Measurements from ENCODE around the gene SCARF1.

SCARF1 gene

DNA sequence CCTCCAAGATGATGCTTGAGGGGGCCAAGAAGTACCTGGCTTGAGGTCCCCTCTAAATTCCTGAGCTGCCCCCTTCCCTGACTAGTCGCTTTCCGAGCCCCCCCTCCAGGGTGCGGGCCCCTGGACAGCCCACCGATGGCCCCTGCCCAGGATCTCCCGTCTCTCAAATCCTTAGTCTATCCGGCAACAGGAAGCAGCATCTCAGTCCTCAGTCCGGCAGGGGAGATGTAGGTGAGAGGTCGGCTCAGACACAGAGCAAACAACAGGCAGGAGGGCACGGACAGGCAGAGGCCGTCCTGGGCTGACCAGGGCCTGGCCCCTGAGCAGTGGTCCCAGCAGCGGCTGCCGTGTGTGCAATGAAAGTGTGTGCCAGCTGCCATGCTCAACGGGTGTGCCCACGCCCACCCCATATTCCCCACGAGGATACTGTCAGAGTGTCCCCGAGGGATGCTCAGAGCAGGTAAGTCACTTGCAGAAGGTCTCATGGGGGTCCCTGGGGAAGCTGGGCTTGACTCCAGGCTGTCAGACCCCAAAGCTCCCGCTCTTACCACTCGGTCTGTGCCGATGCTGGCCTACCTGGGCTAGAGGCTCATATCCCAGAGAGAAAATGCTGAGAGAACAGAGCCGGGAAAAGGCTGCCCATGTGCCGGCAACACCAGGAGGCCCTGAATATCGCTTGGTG is 24.1 kb downstream of the SCARF1 start:
- peaks cover 3% of the 10 kb centered on the region for H3K36me3 ChIP-seq (ENCODE audit: control insufficient read depth, insufficient read depth, low read length)
- no peak overlapping the region for H3K27ac ChIP-seq (ENCODE audit: low read depth, low read length)
- no peak overlapping the region for H3K4me3 ChIP-seq (ENCODE audit: low read length)
- H3K4me1 ChIP-seq (ENCODE audit: control insufficient read depth, insufficient read depth, low read length) = no peaks in the 10 kb centered on the region
- H3K27me3 ChIP-seq (ENCODE audit: control insufficient read depth, insufficient read depth, low read length) = no peaks in the 10 kb centered on the region
- H3K9ac ChIP-seq (ENCODE audit: low read length) = no peak overlapping the region

DNA sequence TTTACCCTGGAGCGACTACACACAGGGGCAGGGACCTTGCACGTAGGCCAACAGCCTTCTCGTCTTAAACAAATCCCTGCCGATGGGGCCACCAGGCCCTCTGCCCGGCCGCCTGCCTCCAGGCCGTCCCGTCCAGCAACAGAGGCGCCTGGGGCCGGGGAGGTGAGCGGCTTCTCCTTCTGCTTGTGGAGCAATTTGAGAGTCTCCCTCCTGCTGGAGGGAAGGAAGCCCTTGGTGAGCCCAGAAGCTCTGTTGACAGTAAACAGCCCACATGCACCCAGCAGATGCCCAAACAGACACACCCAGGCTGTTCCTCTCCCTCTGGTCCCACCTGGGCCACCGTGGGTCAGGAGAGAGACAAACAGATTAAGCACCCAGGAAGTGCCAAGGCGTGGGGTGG is 25.0 kb downstream of the SCARF1 start:
- Histone ChIP-seq H3K4me1 (ENCODE audit: control insufficient read depth, insufficient read depth, low read length) (no peaks in the 10 kb centered on the region), H3K4me3 (ENCODE audit: low read length) (no peak overlapping the region), H3K9ac (ENCODE audit: low read length) (no peak overlapping the region), H3K27me3 (ENCODE audit: control insufficient read depth, insufficient read depth, low read length) (no peaks in the 10 kb centered on the region), H3K27ac (ENCODE audit: low read depth, low read length) (no peak overlapping the region), H3K36me3 (ENCODE audit: control insufficient read depth, insufficient read depth, low read length) (peaks cover under 1% of the 10 kb centered on the region)

DNA sequence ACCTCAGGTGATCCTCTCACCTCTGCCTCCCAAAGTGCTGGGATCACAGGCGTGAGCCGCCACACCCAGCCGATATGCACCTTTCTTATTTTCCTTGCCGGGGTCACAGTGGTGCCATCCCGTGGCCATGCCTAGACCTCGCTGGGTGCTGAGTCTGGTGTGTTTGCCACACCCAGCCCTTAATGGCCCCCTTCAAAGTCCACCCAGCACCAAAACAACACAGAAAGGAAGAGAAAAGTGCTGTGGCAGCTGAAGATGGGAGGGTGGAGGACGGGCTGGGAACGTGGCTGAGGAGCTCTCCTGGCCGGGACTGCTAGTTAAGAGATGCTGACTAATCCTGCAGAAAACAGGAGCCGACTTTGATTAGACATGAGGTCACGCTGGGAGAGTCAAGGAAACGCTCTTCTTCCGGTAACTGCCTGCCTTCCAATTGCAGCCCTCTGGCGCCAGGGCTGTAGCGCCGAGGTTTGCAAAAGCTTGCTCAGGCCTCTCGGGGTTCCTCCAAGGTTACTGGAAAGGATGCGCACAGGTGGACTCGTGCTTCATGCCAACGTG is 27.8 kb downstream of the SCARF1 start:
- H3K4me1 ChIP-seq (ENCODE audit: control insufficient read depth, insufficient read depth, low read length) = no peaks in the 10 kb centered on the region
- no peak overlapping the region for H3K27ac ChIP-seq (ENCODE audit: low read depth, low read length)
- no peak overlapping the region for H3K9ac ChIP-seq (ENCODE audit: low read length)
- no peaks in the 10 kb centered on the region for H3K27me3 ChIP-seq (ENCODE audit: control insufficient read depth, insufficient read depth, low read length)
- H3K36me3 ChIP-seq (ENCODE audit: control insufficient read depth, insufficient read depth, low read length) = peaks cover 2% of the 10 kb centered on the region
- no peak overlapping the region for H3K4me3 ChIP-seq (ENCODE audit: low read length)

DNA sequence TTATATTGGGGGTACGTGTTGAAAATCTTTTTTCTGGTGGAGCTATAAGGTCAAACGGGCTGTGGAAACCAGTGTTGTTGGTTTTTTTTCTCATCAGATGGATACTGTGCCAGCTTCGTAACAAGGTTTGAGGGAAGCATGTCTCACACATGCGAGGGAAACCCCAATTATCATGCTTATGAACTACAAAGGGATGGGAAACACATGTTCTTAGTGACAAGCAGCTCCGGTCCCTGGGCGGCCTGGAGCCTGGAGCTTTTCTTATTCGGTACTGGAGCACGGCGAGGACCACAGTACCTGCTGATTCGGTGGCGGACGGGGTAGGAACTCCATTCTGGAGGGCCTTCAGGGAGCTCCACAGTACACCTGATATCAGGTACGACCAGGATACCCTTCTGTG is 29.4 kb downstream of the SCARF1 start:
- H3K4me1 ChIP-seq (ENCODE audit: control insufficient read depth, insufficient read depth, low read length) = no peaks in the 10 kb centered on the region
- H3K4me3 ChIP-seq (ENCODE audit: low read length) = no peak overlapping the region
- H3K27ac ChIP-seq (ENCODE audit: low read depth, low read length) = no peak overlapping the region
- no peak overlapping the region for H3K9ac ChIP-seq (ENCODE audit: low read length)
- H3K27me3 ChIP-seq (ENCODE audit: control insufficient read depth, insufficient read depth, low read length) = no peaks in the 10 kb centered on the region
- H3K36me3 ChIP-seq (ENCODE audit: control insufficient read depth, insufficient read depth, low read length) = peaks cover 2% of the 10 kb centered on the region

DNA sequence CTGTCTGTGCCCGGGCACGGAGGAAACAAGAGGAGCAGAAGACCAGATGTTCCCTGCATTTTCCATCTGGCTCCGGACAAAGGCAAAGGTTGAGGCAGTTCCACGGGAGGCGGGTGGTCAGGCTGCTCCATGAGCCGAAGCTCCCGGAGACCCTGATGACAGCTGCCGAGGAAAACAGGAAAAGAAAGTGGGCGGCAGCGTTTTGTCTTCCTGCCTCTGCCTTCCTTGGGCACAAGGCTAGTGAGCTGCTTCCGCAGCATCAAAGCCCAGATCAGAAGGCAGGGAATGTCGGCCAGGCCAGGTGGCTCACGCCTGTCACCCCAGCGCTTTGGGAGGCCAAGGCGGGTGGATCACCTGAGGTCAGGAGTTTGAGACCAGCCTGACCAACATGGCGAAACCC is 33.1 kb downstream of the SCARF1 start:
- Histone ChIP-seq H3K4me1 (ENCODE audit: control insufficient read depth, insufficient read depth, low read length) (no peaks in the 10 kb centered on the region), H3K36me3 (ENCODE audit: control insufficient read depth, insufficient read depth, low read length) (peaks cover 2% of the 10 kb centered on the region), H3K27me3 (ENCODE audit: control insufficient read depth, insufficient read depth, low read length) (no peaks in the 10 kb centered on the region), H3K9ac (ENCODE audit: low read length) (no peak overlapping the region), H3K27ac (ENCODE audit: low read depth, low read length) (no peak overlapping the region), H3K4me3 (ENCODE audit: low read length) (no peak overlapping the region)

DNA sequence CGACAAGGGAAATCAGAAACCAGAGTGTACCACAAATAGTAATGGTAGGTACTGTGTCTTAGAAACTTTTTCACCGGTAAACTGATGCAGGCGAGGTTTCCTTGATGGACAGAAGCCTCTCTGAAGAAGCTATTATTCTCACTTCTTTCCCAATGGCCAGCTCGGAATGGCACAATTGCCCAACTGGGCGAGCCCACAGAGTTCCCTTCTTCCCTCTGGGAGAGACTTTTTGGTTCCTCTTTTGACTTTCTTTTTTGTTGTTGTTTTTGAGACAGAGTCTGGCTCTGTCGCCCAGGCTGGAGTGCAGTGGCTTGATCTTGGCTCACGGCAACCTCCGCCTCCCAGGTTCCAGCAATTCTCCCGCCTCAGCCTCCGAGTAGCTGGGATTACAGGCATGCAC is 33.8 kb downstream of the SCARF1 start:
- Histone ChIP-seq H3K27me3 (ENCODE audit: control insufficient read depth, insufficient read depth, low read length) (no peaks in the 10 kb centered on the region), H3K36me3 (ENCODE audit: control insufficient read depth, insufficient read depth, low read length) (peaks cover 2% of the 10 kb centered on the region), H3K4me1 (ENCODE audit: control insufficient read depth, insufficient read depth, low read length) (no peaks in the 10 kb centered on the region), H3K4me3 (ENCODE audit: low read length) (no peak overlapping the region), H3K27ac (ENCODE audit: low read depth, low read length) (no peak overlapping the region), H3K9ac (ENCODE audit: low read length) (no peak overlapping the region)

DNA sequence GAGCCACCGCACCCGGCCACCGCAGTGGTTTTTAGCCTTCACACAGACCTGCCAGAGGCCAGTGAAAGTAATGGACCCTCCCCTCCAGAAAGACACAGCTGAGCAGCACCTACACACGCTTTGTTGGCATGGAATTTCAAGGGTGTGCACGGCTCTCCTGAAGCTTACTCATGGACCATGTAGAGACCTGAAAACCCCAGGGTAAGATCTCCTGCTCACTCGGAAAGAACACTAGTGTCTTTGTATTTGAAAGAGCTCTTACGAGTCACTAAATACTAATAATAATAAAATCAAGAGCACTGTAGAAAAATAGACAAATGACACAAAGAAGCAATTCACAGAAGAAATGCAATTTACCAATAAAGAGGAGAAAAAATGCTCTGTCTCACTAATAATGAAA is 36.9 kb downstream of the SCARF1 start:
- Histone ChIP-seq H3K4me1 (ENCODE audit: control insufficient read depth, insufficient read depth, low read length) (no peaks in the 10 kb centered on the region), H3K27ac (ENCODE audit: low read depth, low read length) (no peak overlapping the region), H3K27me3 (ENCODE audit: control insufficient read depth, insufficient read depth, low read length) (no peaks in the 10 kb centered on the region), H3K4me3 (ENCODE audit: low read length) (no peak overlapping the region), H3K9ac (ENCODE audit: low read length) (no peak overlapping the region), H3K36me3 (ENCODE audit: control insufficient read depth, insufficient read depth, low read length) (no peaks in the 10 kb centered on the region)

DNA sequence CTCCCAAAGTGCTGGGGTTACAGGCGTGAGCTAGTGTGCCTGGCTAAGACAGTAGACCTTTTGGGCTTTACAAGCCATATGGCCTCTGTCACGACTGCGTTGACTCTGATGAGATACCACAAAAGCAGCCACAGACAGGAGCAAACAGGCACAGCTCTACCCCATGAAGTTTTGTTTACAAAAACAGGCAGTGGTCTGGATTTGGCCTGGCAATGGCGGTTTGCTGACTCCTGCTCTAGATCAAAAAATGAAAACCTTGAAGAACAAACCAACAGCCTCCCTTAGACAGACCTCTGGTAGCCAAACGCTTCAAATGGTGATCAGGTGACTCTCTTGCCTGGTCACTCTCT is 37.6 kb downstream of the SCARF1 start:
- H3K27ac ChIP-seq (ENCODE audit: low read depth, low read length) = peak overlapping the region; percentile 2
- H3K9ac ChIP-seq (ENCODE audit: low read length) = no peak overlapping the region
- no peaks in the 10 kb centered on the region for H3K27me3 ChIP-seq (ENCODE audit: control insufficient read depth, insufficient read depth, low read length)
- H3K4me3 ChIP-seq (ENCODE audit: low read length) = no peak overlapping the region
- H3K4me1 ChIP-seq (ENCODE audit: control insufficient read depth, insufficient read depth, low read length) = no peaks in the 10 kb centered on the region
- no peaks in the 10 kb centered on the region for H3K36me3 ChIP-seq (ENCODE audit: control insufficient read depth, insufficient read depth, low read length)

DNA sequence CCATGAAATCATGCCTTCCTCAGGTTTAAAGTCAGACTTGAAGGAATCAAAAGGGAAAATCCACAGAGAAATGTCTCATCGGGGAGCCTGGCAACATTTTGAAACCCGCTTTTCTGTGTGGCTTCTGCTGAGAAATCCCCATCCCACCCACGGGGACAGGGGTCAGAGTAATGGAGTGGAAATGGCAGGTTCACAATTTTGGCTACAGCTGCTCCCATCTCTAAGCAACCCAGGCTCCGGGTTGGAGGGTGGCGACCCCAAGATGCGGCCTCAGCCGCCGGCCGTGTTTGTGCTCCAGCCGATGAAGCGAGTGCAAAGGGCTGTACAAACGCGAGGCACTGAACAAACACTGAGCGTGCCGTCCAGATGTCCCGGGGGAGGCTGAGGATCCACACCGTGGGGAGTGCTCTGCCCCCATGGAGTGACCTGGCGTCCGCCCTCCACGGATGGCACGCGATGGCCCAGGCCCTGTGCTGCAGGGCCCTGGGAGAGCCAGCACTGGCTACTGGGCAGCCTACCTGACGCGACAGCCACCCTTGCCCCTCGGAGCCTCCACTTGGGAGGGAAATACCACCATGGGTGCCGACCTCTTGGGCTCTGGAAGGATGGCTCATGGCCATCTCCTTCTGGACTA is 39.1 kb downstream of the SCARF1 start:
- no peak overlapping the region for H3K4me3 ChIP-seq (ENCODE audit: low read length)
- H3K27ac ChIP-seq (ENCODE audit: low read depth, low read length) = peak overlapping the region; percentile 53
- H3K9ac ChIP-seq (ENCODE audit: low read length) = no peak overlapping the region
- H3K27me3 ChIP-seq (ENCODE audit: control insufficient read depth, insufficient read depth, low read length) = no peaks in the 10 kb centered on the region
- no peaks in the 10 kb centered on the region for H3K4me1 ChIP-seq (ENCODE audit: control insufficient read depth, insufficient read depth, low read length)
- H3K36me3 ChIP-seq (ENCODE audit: control insufficient read depth, insufficient read depth, low read length) = no peaks in the 10 kb centered on the region

DNA sequence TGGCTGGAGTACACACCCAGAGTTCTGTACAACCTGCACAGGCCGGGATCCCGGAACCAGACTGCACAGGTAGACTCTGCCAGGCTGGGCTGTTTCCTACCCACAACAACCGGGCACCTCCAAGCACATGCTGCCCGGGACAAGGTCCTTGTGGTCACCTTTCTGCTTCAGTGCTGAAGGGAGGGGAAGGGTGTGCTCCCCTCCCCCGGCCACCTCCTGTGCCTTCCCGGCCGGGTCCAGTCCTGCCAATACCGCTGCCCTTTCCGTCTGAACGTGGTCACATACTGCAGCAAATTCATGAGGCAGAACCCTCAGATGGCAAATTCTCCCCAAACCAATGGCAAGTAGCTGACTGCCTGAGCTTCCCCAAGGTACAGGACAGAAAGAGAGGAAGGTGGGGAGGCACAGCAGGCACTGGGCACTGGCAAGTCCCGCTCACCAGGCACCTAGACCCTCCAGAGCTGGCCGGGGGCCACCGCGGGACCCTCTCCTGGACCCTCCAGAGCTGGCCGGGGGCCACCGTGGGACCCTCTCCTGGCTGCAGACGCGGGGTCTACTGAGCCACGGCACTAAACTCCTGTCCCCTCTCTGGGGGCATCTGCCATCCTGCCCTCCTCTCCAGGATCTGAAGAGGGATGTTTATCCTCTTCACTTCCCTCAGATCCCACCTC is 39.7 kb downstream of the SCARF1 start:
- Histone ChIP-seq H3K27ac (ENCODE audit: low read depth, low read length) (no peak overlapping the region), H3K4me3 (ENCODE audit: low read length) (no peak overlapping the region), H3K4me1 (ENCODE audit: control insufficient read depth, insufficient read depth, low read length) (no peaks in the 10 kb centered on the region), H3K9ac (ENCODE audit: low read length) (no peak overlapping the region), H3K36me3 (ENCODE audit: control insufficient read depth, insufficient read depth, low read length) (no peaks in the 10 kb centered on the region), H3K27me3 (ENCODE audit: control insufficient read depth, insufficient read depth, low read length) (no peaks in the 10 kb centered on the region)

DNA sequence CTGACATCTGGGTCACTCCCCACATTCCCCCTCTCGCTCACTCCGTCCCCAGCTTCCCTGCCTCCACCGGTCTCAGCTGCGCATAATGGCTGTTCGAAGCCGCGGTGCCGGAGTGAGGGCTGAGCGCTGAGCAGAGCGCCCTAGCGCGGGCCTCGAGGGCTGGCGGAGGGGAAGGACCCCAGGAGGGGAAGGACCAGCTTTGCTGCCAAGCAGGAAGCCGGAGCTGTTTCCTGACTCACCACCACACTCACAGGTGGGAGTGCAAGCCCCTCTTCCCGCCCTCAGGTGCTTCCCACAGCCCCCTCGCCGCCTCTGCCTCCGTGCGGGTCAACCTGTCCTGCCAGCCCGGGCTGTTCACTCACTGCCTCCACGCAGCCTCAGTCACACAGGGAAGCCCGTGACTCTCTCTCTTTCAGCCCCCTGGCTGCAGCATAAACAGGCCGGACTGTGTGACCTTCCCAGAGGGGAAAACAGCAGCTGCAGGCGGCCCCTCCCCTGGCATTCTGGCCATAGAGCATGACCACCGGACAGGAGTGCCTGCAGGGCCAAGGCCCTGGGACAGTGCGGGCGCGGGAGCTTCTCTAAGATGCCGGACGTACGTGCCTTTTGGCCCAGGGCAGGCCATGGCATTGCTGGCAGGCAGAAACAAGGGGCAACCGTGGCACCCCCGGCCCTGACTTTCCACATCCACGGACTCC is 40.6 kb downstream of the SCARF1 start:
- Histone ChIP-seq H3K27me3 (ENCODE audit: control insufficient read depth, insufficient read depth, low read length) (no peaks in the 10 kb centered on the region), H3K9ac (ENCODE audit: low read length) (no peak overlapping the region), H3K4me1 (ENCODE audit: control insufficient read depth, insufficient read depth, low read length) (no peaks in the 10 kb centered on the region), H3K27ac (ENCODE audit: low read depth, low read length) (no peak overlapping the region), H3K4me3 (ENCODE audit: low read length) (no peak overlapping the region), H3K36me3 (ENCODE audit: control insufficient read depth, insufficient read depth, low read length) (no peaks in the 10 kb centered on the region)

DNA sequence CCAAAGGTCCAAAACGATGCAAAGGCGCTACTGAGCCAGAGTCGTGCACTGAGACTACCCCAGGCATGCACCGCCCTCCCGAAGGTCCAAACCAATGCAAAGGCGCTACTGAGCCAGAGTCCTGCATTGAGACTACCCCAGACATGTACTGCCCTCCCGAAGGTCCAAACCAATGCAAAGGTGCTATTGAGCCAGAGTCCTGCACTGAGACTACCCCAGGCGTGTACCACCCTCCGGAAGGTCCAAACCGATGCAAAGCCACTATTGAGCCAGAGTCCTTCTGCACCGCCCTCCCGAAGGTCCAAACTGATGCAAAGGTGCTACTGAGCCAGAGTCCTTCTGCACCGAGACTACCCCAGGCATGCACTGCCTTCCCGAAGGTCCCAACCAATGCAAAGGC is 44.0 kb downstream of the SCARF1 start:
- Histone ChIP-seq H3K36me3 (ENCODE audit: control insufficient read depth, insufficient read depth, low read length) (no peaks in the 10 kb centered on the region), H3K4me1 (ENCODE audit: control insufficient read depth, insufficient read depth, low read length) (no peaks in the 10 kb centered on the region), H3K27me3 (ENCODE audit: control insufficient read depth, insufficient read depth, low read length) (no peaks in the 10 kb centered on the region), H3K4me3 (ENCODE audit: low read length) (no peak overlapping the region), H3K9ac (ENCODE audit: low read length) (no peak overlapping the region), H3K27ac (ENCODE audit: low read depth, low read length) (no peak overlapping the region)
